IMR-90 (cell line): ENCODE results near the gene SLC36A1. TPM values are rescaled to one million over a fixed set of nuclear protein-coding genes. Genes with fewer than 3 reads are reported as not detected.
A peak's percentile ranks its signal among the peaks of the same experiment; 100 is the strongest.

Source experiments
- ATAC-seq: fragments of 200-7000 bp; cut with Tn5 transposase; 2 replicates; pipeline ENCODE4 v1.9.1; 2020; ENCODE audit warnings: low read depth, mild to moderate bottlenecking, moderate library complexity
- BruUV-seq: library from RNA; stranded (reverse); fragments of 400-500 nt; replicated peaks from 2 replicates; lab custom pipeline; 2021; lab: Mats Ljungman, UMichigan
- CTCF ChIA-PET: fragments of 300-600 bp; formaldehyde crosslinking; extraction: SDS; loops from one replicate; lab custom pipeline; 2021; ENCODE audit warnings: antibody characterized with exemption; lab: Yijun Ruan, JAX
- POLR2A ChIA-PET: fragments of 300-600 bp; sonication (Branson Sonifier 250); formaldehyde crosslinking; loops from one replicate; lab custom pipeline; 2022; ENCODE audit warnings: antibody characterized with exemption; ENCODE audit not compliant: unreplicated experiment; lab: Charles Lee
- DNase-seq: peaks from one replicate; pipeline ENCODE4 v3.0.0; 2013
- H2AFZ ChIP-seq: replicated peaks from 2 replicates; pipeline ENCODE3; 2013; ENCODE audit warnings: low read length, mild to moderate bottlenecking; ENCODE audit not compliant: poor library complexity
- H2AK5ac ChIP-seq: 2 replicates; pipeline ENCODE4 v1.6.1; 2013; ENCODE audit warnings: low read depth, low read length, inconsistent platforms
- H2AK9ac ChIP-seq: replicated peaks from 2 replicates; pipeline ENCODE3; 2013; ENCODE audit warnings: mild to moderate bottlenecking, low read depth, low read length, moderate library complexity; ENCODE audit not compliant: poor library complexity
- H2BK120ac ChIP-seq: 2 replicates; pipeline ENCODE4 v1.6.1; 2013; ENCODE audit warnings: low read depth, low read length, inconsistent platforms
- H2BK15ac ChIP-seq: 3 replicates; pipeline ENCODE4 v1.6.1; 2013; ENCODE audit warnings: low read depth, low read length, inconsistent platforms
- H2BK20ac ChIP-seq: 2 replicates; pipeline ENCODE4 v1.6.1; 2013; ENCODE audit warnings: low read depth, mild to moderate bottlenecking, inconsistent platforms, low read length, moderate library complexity
- H2BK5ac ChIP-seq: 2 replicates; pipeline ENCODE4 v1.6.1; 2013; ENCODE audit warnings: mild to moderate bottlenecking, low read depth, low read length, inconsistent platforms; ENCODE audit not compliant: poor library complexity, severe bottlenecking
- H3K14ac ChIP-seq: replicated peaks from 2 replicates; pipeline ENCODE4 v1.6.1; 2013; ENCODE audit warnings: low read depth, low read length, inconsistent platforms
- H3K18ac ChIP-seq: 2 replicates; pipeline ENCODE4 v1.6.1; 2013; ENCODE audit warnings: low read depth, low read length, control low read depth
- H3K23ac ChIP-seq: 2 replicates; pipeline ENCODE4 v1.6.1; 2013; ENCODE audit warnings: low read depth, low read length, inconsistent platforms
- H3K27ac ChIP-seq: 2 replicates; pipeline ENCODE4 v1.5.1; 2013; ENCODE audit warnings: mild to moderate bottlenecking, control low read depth, low read length; ENCODE audit not compliant: insufficient read depth
- H3K27me3 ChIP-seq: 2 replicates; pipeline ENCODE4 v1.6.1; 2013; ENCODE audit warnings: low read length; ENCODE audit not compliant: control insufficient read depth, insufficient read depth
- H3K36me3 ChIP-seq: 2 replicates; pipeline ENCODE4 v1.6.1; 2013; ENCODE audit warnings: low read length, mixed read lengths; ENCODE audit not compliant: control insufficient read depth, insufficient read depth
- H3K4ac ChIP-seq: 2 replicates; pipeline ENCODE4 v1.6.1; 2013; ENCODE audit warnings: low read depth, low read length, inconsistent platforms
- H3K4me1 ChIP-seq: 2 replicates; pipeline ENCODE4 v1.6.1; 2013; ENCODE audit warnings: low read length, mixed read lengths; ENCODE audit not compliant: control insufficient read depth, insufficient read depth
- H3K4me2 ChIP-seq: 2 replicates; pipeline ENCODE4 v1.6.1; 2013; ENCODE audit warnings: low read depth, mild to moderate bottlenecking, control low read depth, low read length, moderate library complexity
- H3K4me3 ChIP-seq: 2 replicates; pipeline ENCODE4 v1.5.1; 2013; ENCODE audit warnings: low read depth, mild to moderate bottlenecking, control low read depth, low read length, moderate library complexity; ENCODE audit not compliant: insufficient read depth
- H3K56ac ChIP-seq: 2 replicates; pipeline ENCODE4 v1.6.1; 2013; ENCODE audit warnings: low read length, inconsistent platforms; ENCODE audit not compliant: insufficient read depth; ENCODE audit errors: extremely low read depth
- H3K79me1 ChIP-seq, 2 experiments: 2 replicates each; pipeline ENCODE4 v1.6.1; 2013; ENCODE audit warnings: low read length in 2 of 2, inconsistent platforms in 1 of 2, low read depth in 1 of 2
- H3K9ac ChIP-seq: 2 replicates; pipeline ENCODE4 v1.6.1; 2013; ENCODE audit warnings: low read depth, low read length, control low read depth
- H3K9me1 ChIP-seq: 2 replicates; pipeline ENCODE4 v1.6.1; 2013; ENCODE audit warnings: low read length, inconsistent platforms; ENCODE audit not compliant: insufficient read depth
- H3K9me3 ChIP-seq: 2 replicates; pipeline ENCODE4 v1.6.1; 2013; ENCODE audit warnings: low read length; ENCODE audit not compliant: control insufficient read depth, insufficient read depth
- H4K20me1 ChIP-seq: 2 replicates; pipeline ENCODE4 v1.6.1; 2013; ENCODE audit warnings: low read length, inconsistent platforms; ENCODE audit not compliant: insufficient read depth
- H4K5ac ChIP-seq: 2 replicates; pipeline ENCODE4 v1.6.1; 2013; ENCODE audit warnings: mild to moderate bottlenecking, low read depth, low read length, control low read depth
- H4K8ac ChIP-seq, 2 experiments: 2 replicates each; pipeline ENCODE4 v1.6.1; 2013; ENCODE audit warnings: low read depth in 2 of 2, low read length in 2 of 2, control low read depth in 1 of 2, inconsistent platforms in 1 of 2
- H4K91ac ChIP-seq: 2 replicates; pipeline ENCODE4 v1.6.1; 2013; ENCODE audit warnings: low read depth, low read length, inconsistent platforms; ENCODE audit not compliant: insufficient read depth
- CEBPB ChIP-seq: IDR thresholded peaks from 2 replicates; pipeline ENCODE4 v1.6.1; 2012; ENCODE audit warnings: low read depth, low read length, improper control_type of control experiment
- CHD1 ChIP-seq: IDR thresholded peaks from 2 replicates; pipeline ENCODE4 v1.6.1; 2012; ENCODE audit warnings: low read depth, low read length, improper control_type of control experiment
- CTCF ChIP-seq: conservative IDR thresholded peaks from 2 replicates; pipeline ENCODE4 v1.5.1; 2012; ENCODE audit warnings: mild to moderate bottlenecking, low read depth, low read length, improper control_type of control experiment
- ELK1 ChIP-seq: fragments of 150-350 bp; IDR thresholded peaks from 2 replicates; pipeline ENCODE4 v1.6.1; 2016; ENCODE audit warnings: low read depth, mild to moderate bottlenecking, low read length, moderate library complexity, borderline replicate concordance
- POLR2A ChIP-seq: IDR thresholded peaks from 2 replicates; pipeline ENCODE4 v1.6.1; 2012; ENCODE audit warnings: mild to moderate bottlenecking, low read depth, low read length
- WGBS, 2 experiments: methylation state at CpG; one replicate each; pipeline versions ENCODE4 v1.1.5 to v1.1.7; 2013; ENCODE audit warnings: missing lambda C conversion rate in 2 of 2; ENCODE audit not compliant: insufficient read length in 1 of 2; ENCODE audit errors: extremely low coverage in 2 of 2; 5-methylcytosine and 5-hydroxymethylcytosine counted together
- dilution Hi-C: fragments of 300-500 bp; cut with HindIII; formaldehyde crosslinking; loops from one replicate; pipeline ENCODE4 v1.14.3; 2018; ENCODE audit warnings: low sequenced_read_pairs; ENCODE audit not compliant: unreplicated experiment
- in situ Hi-C: fragments of 300-500 bp; cut with MboI; formaldehyde crosslinking; loops from 3 replicates; pipeline ENCODE4 v1.14.3; 2019; ENCODE audit warnings: low sequenced_read_pairs, inconsistent platforms, mixed read lengths
- intact Hi-C: fragments of 100-400 bp; cut with micrococcal nuclease; formaldehyde crosslinking; loops from 2 replicates; pipeline ENCODE4 v1.10.0; 2022
- polyA plus RNA-seq, 3 experiments: library from polyadenylated mRNA; depleted of rRNA; stranded (reverse); fragments of >200 nt; gene quantifications; 2 replicates each; pipeline ENCODE4 v1.2.3, GENCODE V29; 2012; ENCODE audit warnings: low replicate concordance in 1 of 3
- total RNA-seq: library from RNA; depleted of rRNA; stranded (reverse); fragments of >200 nt; gene quantifications from 2 replicates; pipeline ENCODE4 v1.2.3, GENCODE V29; 2012

The SLC36A1 gene
- total and polyA plus RNA-seq, 2 of the 4 experiments (the other 2 are of a cell fraction): 5.7 to 8.7 TPM

DNA sequence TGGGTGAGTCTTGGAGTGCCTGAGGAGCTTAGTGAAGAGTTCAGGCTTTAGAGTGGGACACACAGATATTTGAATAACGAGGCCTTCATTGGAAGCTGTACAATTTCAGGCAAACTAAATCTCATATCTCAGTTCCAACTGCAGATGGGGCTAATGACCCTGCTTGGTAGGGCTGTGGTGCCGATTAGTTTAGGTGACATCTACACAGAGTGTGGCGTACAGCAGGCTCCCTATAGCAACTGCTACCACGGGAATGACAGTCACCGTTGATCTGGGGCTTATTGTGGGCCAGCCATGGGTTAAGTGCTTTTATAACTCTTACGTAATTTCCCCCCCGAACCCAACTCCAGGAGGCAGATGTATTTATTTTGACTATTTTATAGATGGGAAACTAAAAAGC lies 72.9 kb downstream of the SLC36A1 start:
- Histone ChIP-seq H4K91ac (no peak overlapping the region), H3K56ac (no peak overlapping the region), H2BK5ac (no peak overlapping the region), H3K27ac (no peak overlapping the region), H3K9me1 (no peaks in the 10 kb centered on the region), H2BK20ac (no peak overlapping the region), H2BK15ac (no peak overlapping the region), H3K4me3 (no peak overlapping the region), H3K4me1 (no peaks in the 10 kb centered on the region), H3K79me1 (no peaks in the 10 kb centered on the region), H2AFZ (no peak overlapping the region), H3K9me3 (no peaks in the 10 kb centered on the region), H2BK120ac (no peak overlapping the region), H3K9ac (no peak overlapping the region), H3K27me3 (peaks cover 1% of the 10 kb centered on the region; the same call in 1 of the 2 replicates), H4K8ac (no peak overlapping the region), H3K18ac (no peak overlapping the region), H3K4ac (no peak overlapping the region), H3K23ac (no peak overlapping the region), H4K20me1 (no peaks in the 10 kb centered on the region), H3K36me3 (no peaks in the 10 kb centered on the region), H3K14ac (no peak overlapping the region), H4K5ac (no peak overlapping the region), H2AK9ac (no peak overlapping the region), H3K4me2 (no peak overlapping the region), H2AK5ac (no peak overlapping the region)
- TF ChIP-seq CTCF: 0 out of 2 replicates have a peak, but pooled peaks have one; percentile 2
- no peak for TF ChIP-seq CHD1
- TF ChIP-seq POLR2A: no peak
- TF ChIP-seq CEBPB: 0 out of 2 replicates have a peak, but pooled peaks have one; percentile 11
- TF ChIP-seq ELK1: no peak
- in situ Hi-C loops: no loop called here
- dilution Hi-C loops: no loop called here
- ChIA-PET POLR2A (no interaction called here), CTCF (interaction anchor here (1.0 to 2.7 kb wide), 4 partner anchors 18 to 132 kb away, joined by 3 to 13 read pairs (median 4); no protein-coding TSS in a partner anchor)
- 59% methylated on average over 3 of the region's 7 CpGs; no CpG with 5 or more reads in 1 of the 2 experiments for WGBS, 2 experiments
- BruUV-seq: no TSS peak
- DNase-seq (no peak), ATAC-seq (no peak)
- intact Hi-C loops: loop anchor here (5.0 kb wide), 3 partner anchors 203 to 718 kb away; no protein-coding TSS in a partner anchor
